ENCODE data around the gene PARP3. TPM values are rescaled to one million over a fixed set of nuclear protein-coding genes. Genes with fewer than 3 reads are reported as not detected.
A peak's percentile ranks its signal among the peaks of the same experiment; 100 is the strongest.

PARP3 gene
- total and polyA plus RNA-seq, 9 of the 15 experiments (the other 6 are each of a cell fraction or from before 2014, with no cell fraction given): 0.46 to 6.6 (median 4.5) TPM

- TF ChIP-seq, protein P1, sequence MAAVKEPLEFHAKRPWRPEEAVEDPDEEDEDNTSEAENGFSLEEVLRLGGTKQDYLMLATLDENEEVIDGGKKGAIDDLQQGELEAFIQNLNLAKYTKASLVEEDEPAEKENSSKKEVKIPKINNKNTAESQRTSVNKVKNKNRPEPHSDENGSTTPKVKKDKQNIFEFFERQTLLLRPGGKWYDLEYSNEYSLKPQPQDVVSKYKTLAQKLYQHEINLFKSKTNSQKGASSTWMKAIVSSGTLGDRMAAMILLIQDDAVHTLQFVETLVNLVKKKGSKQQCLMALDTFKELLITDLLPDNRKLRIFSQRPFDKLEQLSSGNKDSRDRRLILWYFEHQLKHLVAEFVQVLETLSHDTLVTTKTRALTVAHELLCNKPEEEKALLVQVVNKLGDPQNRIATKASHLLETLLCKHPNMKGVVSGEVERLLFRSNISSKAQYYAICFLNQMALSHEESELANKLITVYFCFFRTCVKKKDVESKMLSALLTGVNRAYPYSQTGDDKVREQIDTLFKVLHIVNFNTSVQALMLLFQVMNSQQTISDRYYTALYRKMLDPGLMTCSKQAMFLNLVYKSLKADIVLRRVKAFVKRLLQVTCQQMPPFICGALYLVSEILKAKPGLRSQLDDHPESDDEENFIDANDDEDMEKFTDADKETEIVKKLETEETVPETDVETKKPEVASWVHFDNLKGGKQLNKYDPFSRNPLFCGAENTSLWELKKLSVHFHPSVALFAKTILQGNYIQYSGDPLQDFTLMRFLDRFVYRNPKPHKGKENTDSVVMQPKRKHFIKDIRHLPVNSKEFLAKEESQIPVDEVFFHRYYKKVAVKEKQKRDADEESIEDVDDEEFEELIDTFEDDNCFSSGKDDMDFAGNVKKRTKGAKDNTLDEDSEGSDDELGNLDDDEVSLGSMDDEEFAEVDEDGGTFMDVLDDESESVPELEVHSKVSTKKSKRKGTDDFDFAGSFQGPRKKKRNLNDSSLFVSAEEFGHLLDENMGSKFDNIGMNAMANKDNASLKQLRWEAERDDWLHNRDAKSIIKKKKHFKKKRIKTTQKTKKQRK (IDR thresholded peaks at IDR 0.05; ENCODE audit: borderline replicate concordance, low read depth, low read length): no peak
- no peak for TF ChIP-seq ZNF507 (tag; conservative IDR thresholded peaks at IDR 0.05)
- TF ChIP-seq MYBL2 (IDR thresholded peaks at IDR 0.05; ENCODE audit: low read depth): no peak
- no peak for TF ChIP-seq MYBL2 (CRISPR knock-in tag; IDR thresholded peaks at IDR 0.05; ENCODE audit: borderline replicate concordance)
- TF ChIP-seq OTX1 (CRISPR knock-in tag; IDR thresholded peaks at IDR 0.05): no peak
- TF ChIP-seq PRMT5 (CRISPR knock-in tag; IDR thresholded peaks at IDR 0.05): no peak
- TF ChIP-seq ZNF77 (CRISPR knock-in tag; IDR thresholded peaks at IDR 0.05): no peak
- no peak for TF ChIP-seq CBX1 (IDR thresholded peaks at IDR 0.05; ENCODE audit: low read depth)
- TF ChIP-seq ZNF766 (CRISPR knock-in tag; conservative IDR thresholded peaks at IDR 0.05): no peak
- TF ChIP-seq RNF2 (IDR thresholded peaks at IDR 0.05): no peak
- no peak for TF ChIP-seq ZBTB1 (CRISPR knock-in tag; IDR thresholded peaks at IDR 0.05; ENCODE audit: borderline replicate concordance, low read depth)
- TF ChIP-seq PREB (CRISPR knock-in tag; IDR thresholded peaks at IDR 0.05): no peak
- TF ChIP-seq ZNF586 (CRISPR knock-in tag; conservative IDR thresholded peaks at IDR 0.05): no peak
- no peak for TF ChIP-seq ID3 (CRISPR knock-in tag; IDR thresholded peaks at IDR 0.05)
- no peak for TF ChIP-seq ID3 (tag; IDR thresholded peaks at IDR 0.05)
- TF ChIP-seq POLR2B (IDR thresholded peaks at IDR 0.05; ENCODE audit: low read depth, partially characterized antibody): no peak
- TF ChIP-seq, protein P2, sequence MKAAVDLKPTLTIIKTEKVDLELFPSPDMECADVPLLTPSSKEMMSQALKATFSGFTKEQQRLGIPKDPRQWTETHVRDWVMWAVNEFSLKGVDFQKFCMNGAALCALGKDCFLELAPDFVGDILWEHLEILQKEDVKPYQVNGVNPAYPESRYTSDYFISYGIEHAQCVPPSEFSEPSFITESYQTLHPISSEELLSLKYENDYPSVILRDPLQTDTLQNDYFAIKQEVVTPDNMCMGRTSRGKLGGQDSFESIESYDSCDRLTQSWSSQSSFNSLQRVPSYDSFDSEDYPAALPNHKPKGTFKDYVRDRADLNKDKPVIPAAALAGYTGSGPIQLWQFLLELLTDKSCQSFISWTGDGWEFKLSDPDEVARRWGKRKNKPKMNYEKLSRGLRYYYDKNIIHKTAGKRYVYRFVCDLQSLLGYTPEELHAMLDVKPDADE (conservative IDR thresholded peaks at IDR 0.05; ENCODE audit: control insufficient read depth, low read depth, low read length): peak; percentile 80
- TF ChIP-seq ZNF324 (CRISPR knock-in tag; IDR thresholded peaks at IDR 0.05): no peak
- TF ChIP-seq NBN (IDR thresholded peaks at IDR 0.05; ENCODE audit: low read depth): peak; percentile 26; the same call in 1 of the 2 replicates
- TF ChIP-seq ZNF316 (IDR thresholded peaks at IDR 0.05): no peak
- no peak for TF ChIP-seq U2AF2 (optimal IDR thresholded peaks at IDR 0.05; ENCODE audit: low read depth, low read length)
- no peak for TF ChIP-seq CHD2 (IDR thresholded peaks at IDR 0.05; ENCODE audit: low read depth, low read length)
- TF ChIP-seq CREB1 (IDR thresholded peaks at IDR 0.05): peak; percentile 85
- peak; percentile 62; the same call in 1 of the 2 replicates for TF ChIP-seq CREB1 (CRISPR knock-in tag; IDR thresholded peaks at IDR 0.05)
- peak; percentile 49 for TF ChIP-seq SAP30 (IDR thresholded peaks at IDR 0.05; ENCODE audit: borderline replicate concordance, insufficient read depth, low read depth, low read length, poor library complexity, severe bottlenecking)
Observed at GRCh38 chr3:51982838-51983577, 40.8 kb downstream of the PARP3 start, which contains the start of gene ACY1 (continued).
